Endodermal cell (in vitro differentiated cells): ENCODE measurements around the gene PARP8. TPM values are rescaled to one million over a fixed set of nuclear protein-coding genes. Genes with fewer than 3 reads are reported as not detected.
"Not testable (repeated sequence)": the region's sequence is repeated elsewhere in the genome, so short reads cannot be mapped to it uniquely, and the experiment has no call there.

ENCODE experiments used
- DNase-seq: peaks from one replicate; pipeline ENCODE4 v3.0.0-alpha.2; 2017
- H3K27ac ChIP-seq: 2 replicates; pipeline ENCODE4 v1.5.1; 2013; ENCODE audit warnings: mild to moderate bottlenecking, low read depth, low read length, moderate library complexity
- H3K27me3 ChIP-seq: 2 replicates; pipeline ENCODE4 v1.6.1; 2013; ENCODE audit warnings: mild to moderate bottlenecking, low read length, moderate library complexity; ENCODE audit not compliant: insufficient read depth, control insufficient read depth, poor library complexity, severe bottlenecking
- H3K36me3 ChIP-seq: 2 replicates; pipeline ENCODE4 v1.7.0; 2013; ENCODE audit warnings: mild to moderate bottlenecking, low read length, moderate library complexity; ENCODE audit not compliant: control insufficient read depth, insufficient read depth
- H3K4me1 ChIP-seq: one replicate; pipeline ENCODE4 v1.7.0; 2013; ENCODE audit warnings: low read length; ENCODE audit not compliant: control insufficient read depth, insufficient read depth
- H3K4me3 ChIP-seq: 2 replicates; pipeline ENCODE4 v1.5.1; 2013; ENCODE audit warnings: mild to moderate bottlenecking, low read length, moderate library complexity
- H3K9ac ChIP-seq: 2 replicates; pipeline ENCODE4 v1.6.1; 2013; ENCODE audit warnings: mild to moderate bottlenecking, low read length, moderate library complexity; ENCODE audit not compliant: poor library complexity, severe bottlenecking; ENCODE audit errors: extremely low read depth
- H3K9me3 ChIP-seq: 2 replicates; pipeline ENCODE4 v1.6.1; 2013; ENCODE audit warnings: mild to moderate bottlenecking, low read length, moderate library complexity; ENCODE audit not compliant: control insufficient read depth
- H3K27ac Mint-ChIP-seq: 2 replicates; pipeline ENCODE4 v1.8.0; 2020; ENCODE audit warnings: mixed read lengths
- H3K27me3 Mint-ChIP-seq: 2 replicates; pipeline ENCODE4 v1.8.0; 2021; ENCODE audit warnings: mild to moderate bottlenecking, mixed read lengths; ENCODE audit not compliant: insufficient read depth
- H3K36me3 Mint-ChIP-seq: 2 replicates; pipeline ENCODE4 v1.8.0; 2020; ENCODE audit warnings: low read depth, mixed read lengths
- H3K4me1 Mint-ChIP-seq: 2 replicates; pipeline ENCODE4 v1.8.0; 2020; ENCODE audit warnings: mixed read lengths
- H3K4me3 Mint-ChIP-seq: 2 replicates; pipeline ENCODE4 v1.8.0; 2020; ENCODE audit warnings: mild to moderate bottlenecking, moderate library complexity, mixed read lengths
- H3K9me3 Mint-ChIP-seq: 2 replicates; pipeline ENCODE4 v1.8.0; 2020; ENCODE audit warnings: mild to moderate bottlenecking, mixed read lengths
- CTCF ChIP-seq: fragments of 200-600 bp; sonication (generic); conservative IDR thresholded peaks from 2 replicates; pipeline ENCODE4 v1.5.0; 2021; ENCODE audit warnings: antibody characterized with exemption, mild to moderate bottlenecking
- WGBS, 2 experiments: methylation state at CpG; one replicate each; pipeline versions ENCODE4 v1.1.5 to v1.1.7; 2013; ENCODE audit warnings: missing lambda C conversion rate in 2 of 2, mixed read lengths in 1 of 2; ENCODE audit not compliant: insufficient coverage in 1 of 2, insufficient read length in 1 of 2; 5-methylcytosine and 5-hydroxymethylcytosine counted together
- total RNA-seq, 2 donors: library from RNA; stranded (reverse); fragmentation: NEBNext Ultra II Directional in 1 of 2; extraction: Animal tissue kit (Norgen Biotek cat#: 25700) in 1 of 2; gene quantifications; 2 replicates in 1 of 2; 3 replicates in 1 of 2; pipeline ENCODE4 v1.2.1, GENCODE V29; 2021

PARP8 gene
- total RNA-seq, 2 donors from 2014 or later, result 18.7 to 19.4 TPM

GRCh38 chr5:50667023-50667652, 701 bp downstream of the PARP8 start:
- peak overlapping the region; percentile 85 for H3K4me3 Mint-ChIP-seq
- TF ChIP-seq CTCF, result no peak

GRCh38 chr5:50667653-50668595, 1.5 kb downstream of the PARP8 start:
- peaks cover 33% of the 10 kb centered on the region for H3K4me1 Mint-ChIP-seq
- 0 to 2% methylated on average over 29 to 46 of the region's 46 CpGs for WGBS, 2 experiments
- peaks cover 12% of the 10 kb centered on the region for H3K27me3 Mint-ChIP-seq
- H3K36me3 Mint-ChIP-seq, result no peaks in the 10 kb centered on the region
- H3K4me3 Mint-ChIP-seq, result peak overlapping the region; percentile 85
- no peaks in the 10 kb centered on the region for H3K9me3 ChIP-seq
- no peaks in the 10 kb centered on the region for H3K36me3 ChIP-seq
- peak overlapping the region; percentile 77 for H3K9ac ChIP-seq
- H3K27me3 ChIP-seq, result peaks cover 8% of the 10 kb centered on the region
- peaks cover 13% of the 10 kb centered on the region for H3K4me1 ChIP-seq
- H3K27ac Mint-ChIP-seq, result peak overlapping the region; percentile 95
- peak; percentile 86 for DNase-seq
- H3K27ac ChIP-seq, result peak overlapping the region; percentile 58
- TF ChIP-seq CTCF, result no peak
- H3K9me3 Mint-ChIP-seq, result no peaks in the 10 kb centered on the region
- H3K4me3 ChIP-seq, result peak overlapping the region; percentile 89

More at GRCh38 chr5:50667023-50667652, 701 bp downstream of the PARP8 start:
- Mint-ChIP-seq H3K27me3 (peaks cover 12% of the 10 kb centered on the region), H3K36me3 (no peaks in the 10 kb centered on the region), H3K27ac (peak overlapping the region; percentile 95), H3K9me3 (no peaks in the 10 kb centered on the region), H3K4me1 (peaks cover 27% of the 10 kb centered on the region)
- H3K9me3 ChIP-seq, result no peaks in the 10 kb centered on the region
- H3K27ac ChIP-seq, result peak overlapping the region; percentile 58
- 0% methylated on average over 11 to 46 of the region's 46 CpGs for WGBS, 2 experiments
- H3K36me3 ChIP-seq, result no peaks in the 10 kb centered on the region
- H3K9ac ChIP-seq, result peak overlapping the region; percentile 77
- H3K27me3 ChIP-seq, result peaks cover 8% of the 10 kb centered on the region
- H3K4me3 ChIP-seq, result peak overlapping the region; percentile 89
- DNase-seq, result peak; percentile 89
- peaks cover 11% of the 10 kb centered on the region for H3K4me1 ChIP-seq

GRCh38 chr5:50668636-50669035, 2.2 kb downstream of the PARP8 start:
- H3K9me3 Mint-ChIP-seq, DNase-seq, H3K9me3 ChIP-seq, H3K36me3 ChIP-seq, H3K36me3 Mint-ChIP-seq, H3K27me3 ChIP-seq, H3K27ac ChIP-seq: not testable (repeated sequence)
- peaks cover 10% of the 10 kb centered on the region for H3K27me3 Mint-ChIP-seq
- peaks cover 36% of the 10 kb centered on the region for H3K4me1 Mint-ChIP-seq
- H3K27ac Mint-ChIP-seq, result peak overlapping the region; percentile 95
- H3K4me3 Mint-ChIP-seq, result peak overlapping the region; percentile 85
- H3K4me3 ChIP-seq, result peak overlapping the region; percentile 89
- no CpG with 5 or more reads among the region's 1 CpG for WGBS, 2 experiments
- peaks cover 13% of the 10 kb centered on the region for H3K4me1 ChIP-seq
- peak overlapping the region; percentile 77 for H3K9ac ChIP-seq
